HG03439 (cell line): ENCODE measurements around the gene CCDC194.
"Not testable (repeated sequence)": the region's sequence is repeated elsewhere in the genome, so short reads cannot be mapped to it uniquely, and the experiment has no call there.

Experiments
- ATAC-seq: cut with Tn5 transposase; IDR thresholded peaks from one replicate; pipeline ENCODE4 v1.9.1; 2021; ENCODE audit warnings: mild to moderate bottlenecking, moderate library complexity; ENCODE audit not compliant: unreplicated experiment

Gene CCDC194

DNA sequence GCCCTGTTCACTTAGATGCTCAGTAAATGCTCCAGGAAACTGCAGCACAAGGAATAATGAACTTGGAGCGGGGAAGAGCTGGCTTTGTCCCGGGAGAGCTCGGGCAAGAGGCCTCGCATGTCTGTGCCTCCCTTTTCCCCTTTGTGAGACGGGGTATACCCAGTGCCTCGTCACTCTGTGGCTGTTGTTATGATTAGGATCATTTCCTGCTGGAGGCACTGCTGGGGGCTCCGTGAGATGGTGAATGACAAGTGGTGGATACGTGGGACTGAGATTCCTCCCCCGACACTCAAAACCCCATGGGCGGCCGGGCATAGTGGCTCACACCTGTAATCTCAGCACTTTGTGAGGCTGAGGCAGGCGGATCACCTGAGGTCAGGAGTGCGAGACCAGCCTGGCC is 15.7 kb downstream of the CCDC194 start:
- no peak for ATAC-seq

DNA sequence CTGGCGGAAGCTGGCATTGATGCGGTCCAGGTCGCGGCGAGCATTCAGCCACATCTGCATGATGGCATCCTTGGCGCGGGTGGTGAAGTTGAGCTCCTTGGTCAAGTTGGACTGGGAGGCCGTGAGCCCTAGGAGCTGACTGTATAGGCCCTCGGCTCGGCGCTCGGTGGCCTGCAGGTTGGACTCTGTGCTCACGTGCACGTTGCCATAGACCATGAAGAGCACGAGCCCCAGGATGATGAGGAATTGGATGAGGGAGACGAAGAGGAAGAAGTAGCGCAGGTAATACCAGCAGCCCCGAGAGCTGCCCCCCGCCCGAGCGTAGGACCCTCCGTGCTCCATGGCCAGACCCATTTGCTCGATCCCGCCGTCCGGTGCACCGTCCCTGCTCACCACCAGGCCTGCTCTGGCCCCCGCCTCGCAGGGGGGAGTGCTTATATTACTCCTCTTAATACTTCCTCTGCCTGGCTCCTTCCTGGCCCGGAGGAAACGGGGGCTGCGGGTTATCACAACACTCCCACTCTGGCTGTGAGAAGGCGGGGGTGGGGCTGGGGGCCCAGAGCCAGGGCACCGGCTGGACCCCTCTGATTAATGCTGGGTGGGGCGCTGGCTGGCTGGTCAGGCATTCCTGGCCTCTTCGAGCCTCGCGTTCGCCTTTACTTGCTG is 16.9 kb downstream of the CCDC194 start, which contains the start of gene PLVAP:
TSS of gene PLVAP (minus strand) at position 408 of the 666 bp plus-strand sequence. CDS start at position 354, 54 bp downstream.
- no peak for ATAC-seq

DNA sequence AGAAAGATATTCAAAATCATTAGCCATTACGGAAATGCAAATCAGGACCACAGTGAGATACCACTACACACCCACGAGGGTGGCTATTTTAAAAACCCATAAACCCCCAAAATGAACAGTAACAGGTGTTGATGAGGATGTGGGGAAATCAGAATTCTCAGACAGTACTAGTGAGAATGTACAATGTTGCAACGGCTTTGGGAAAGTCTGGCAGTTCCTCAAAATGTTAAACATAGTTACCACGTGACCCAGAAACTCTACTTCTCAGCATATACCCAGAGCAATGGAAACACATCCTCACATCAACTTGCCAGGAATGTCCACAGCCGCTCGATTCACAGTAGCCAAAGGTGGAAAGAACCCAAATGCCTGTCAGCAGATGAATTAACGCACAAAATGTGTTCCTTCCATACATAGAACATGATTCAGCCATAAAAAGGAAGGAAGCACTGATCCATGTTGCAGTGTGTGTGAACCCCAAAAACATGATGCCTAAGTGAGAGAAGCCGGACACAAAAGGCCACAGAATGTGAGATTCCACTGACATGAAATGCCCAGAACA is 23.9 kb downstream of the CCDC194 start:
- ATAC-seq, result no peak

DNA sequence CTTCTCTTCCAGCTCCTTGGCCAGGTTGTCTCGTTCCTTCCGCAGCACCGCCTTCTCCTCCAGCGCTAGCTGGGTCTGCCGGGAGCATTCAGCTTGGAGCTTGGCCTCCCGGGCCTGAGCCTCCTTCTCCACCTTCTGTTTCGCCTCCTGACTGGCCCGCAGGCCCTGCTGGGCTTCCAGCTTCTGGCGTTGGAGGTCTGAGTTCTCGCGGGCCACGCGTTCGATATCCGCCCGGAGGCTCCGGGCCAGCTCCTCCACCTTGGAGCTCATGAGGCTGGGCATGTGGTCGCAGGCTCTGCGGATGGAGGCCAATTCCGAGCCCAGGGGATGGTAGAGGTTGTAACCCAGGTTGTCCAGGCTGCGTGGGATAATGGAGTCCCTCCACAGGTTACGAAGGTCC is 28.6 kb downstream of the CCDC194 start:
- ATAC-seq, result no peak

DNA sequence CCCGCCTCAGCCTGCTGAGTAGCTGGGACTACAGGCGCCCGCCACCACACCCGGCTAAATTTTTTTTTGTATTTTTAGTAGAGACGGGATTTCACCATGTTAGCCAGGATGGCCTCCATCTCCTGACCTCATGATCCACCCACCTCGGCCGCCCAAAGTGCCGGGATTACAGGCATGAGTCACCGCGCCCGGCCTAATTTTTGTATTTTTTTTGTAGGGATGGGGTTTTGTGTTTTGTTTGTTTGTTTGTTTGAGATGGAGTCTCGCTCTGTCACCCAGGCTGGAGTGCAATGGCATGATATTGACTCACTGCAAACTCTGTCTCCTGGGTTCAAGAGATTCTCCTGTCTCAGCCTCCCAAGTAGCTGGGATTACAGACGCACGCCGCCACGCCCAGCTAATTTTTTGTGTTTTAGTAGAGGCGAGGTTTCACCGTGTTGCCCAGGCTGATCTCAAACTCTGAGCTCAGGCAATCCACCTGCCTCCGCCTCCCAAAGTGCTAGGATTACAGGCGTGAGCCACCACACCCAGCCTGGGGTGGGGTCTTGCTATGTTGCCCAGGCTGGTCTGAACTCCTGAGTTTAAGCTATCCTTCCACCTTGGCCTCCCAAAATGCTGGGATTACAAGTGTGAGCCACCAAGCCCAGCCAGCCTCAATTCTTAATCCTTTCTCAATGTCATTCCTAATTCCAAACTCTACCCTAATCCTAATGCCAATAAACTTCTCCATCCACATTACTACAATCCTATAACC is 30.0 kb downstream of the CCDC194 start:
- not testable (repeated sequence) for ATAC-seq

DNA sequence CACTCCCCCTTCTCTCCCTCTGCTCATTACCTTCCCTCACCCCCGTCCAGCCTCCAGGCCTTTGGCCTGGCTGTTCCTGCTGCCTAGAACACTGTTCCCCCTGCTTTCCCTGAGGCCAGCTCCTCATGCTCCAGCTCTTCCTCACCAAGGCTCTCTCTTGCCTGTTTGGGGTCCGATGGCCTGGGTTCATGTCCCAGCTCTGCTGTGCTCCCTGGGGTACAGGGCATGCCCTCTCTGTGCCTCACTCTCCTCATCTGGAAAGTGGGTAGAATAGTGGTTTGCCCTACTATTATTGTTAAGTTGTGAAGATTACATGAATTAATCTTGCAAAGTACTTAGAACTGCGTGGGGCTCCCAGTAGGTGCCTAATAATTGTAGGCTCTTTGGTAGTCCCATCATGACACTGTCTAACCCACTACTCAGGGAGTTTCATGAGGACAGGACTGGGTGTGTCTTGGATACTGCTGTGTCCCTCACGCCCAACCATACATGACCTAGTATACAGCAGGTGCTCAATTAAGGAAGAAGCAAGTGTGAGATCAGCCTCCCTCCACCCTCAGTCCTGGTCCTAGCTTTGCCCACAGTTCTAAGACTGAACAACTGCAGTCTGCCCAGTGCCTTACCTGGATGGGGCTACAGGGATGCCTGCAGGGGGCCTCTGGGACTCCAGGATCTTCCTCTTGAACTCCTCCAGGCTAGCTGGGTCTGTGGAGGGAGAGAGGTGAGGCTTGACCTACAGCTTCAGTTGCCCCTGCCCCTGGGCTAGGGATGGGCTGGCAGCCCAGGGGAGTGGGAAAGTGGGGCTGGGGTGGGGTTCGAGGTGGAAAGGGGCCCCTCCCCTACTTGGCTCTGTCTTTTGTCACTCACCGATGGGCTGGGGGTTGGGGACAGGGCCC is 33.8 kb downstream of the CCDC194 start:
- ATAC-seq, result no peak

DNA sequence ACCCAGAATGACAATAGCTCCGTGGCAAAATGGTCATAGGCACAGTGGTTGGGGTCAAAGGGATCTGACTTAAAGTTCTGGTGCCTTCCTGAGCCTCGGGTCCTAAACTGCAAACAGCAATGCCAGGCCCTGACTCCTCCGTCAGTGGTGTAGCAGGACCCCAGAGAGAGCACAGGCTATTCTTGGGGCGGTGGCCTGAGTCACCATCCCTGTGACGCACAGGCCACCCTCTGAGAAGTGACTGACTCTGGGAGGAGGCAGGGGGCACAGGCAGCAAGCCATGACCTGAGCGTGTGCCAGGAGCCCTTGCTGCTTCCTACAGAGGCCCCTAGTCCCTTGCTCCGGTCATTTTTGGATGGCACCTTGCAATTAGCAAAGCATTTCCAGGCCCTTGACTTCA is 35.6 kb downstream of the CCDC194 start:
- ATAC-seq, result no peak

DNA sequence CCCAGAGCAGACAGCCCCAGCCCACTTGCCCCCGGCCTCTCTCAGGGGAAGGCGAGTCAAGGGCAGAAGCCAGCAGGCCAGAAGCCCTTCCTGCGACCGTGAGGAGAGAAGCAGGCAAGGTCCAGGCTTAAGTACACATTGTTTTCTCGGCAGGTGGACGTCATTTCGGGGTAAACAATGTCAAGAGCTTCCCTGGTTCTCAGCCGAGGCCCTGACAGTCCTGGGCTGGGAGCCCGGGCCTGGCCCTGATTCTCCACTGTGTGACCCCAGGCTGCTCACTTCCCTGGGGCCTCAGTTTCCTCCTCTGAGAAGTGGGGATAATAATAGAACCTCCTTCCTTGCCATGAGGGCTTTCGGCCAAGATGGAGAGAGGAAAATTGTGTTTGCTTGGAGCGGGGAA is 36.3 kb downstream of the CCDC194 start:
- ATAC-seq, result no peak

DNA sequence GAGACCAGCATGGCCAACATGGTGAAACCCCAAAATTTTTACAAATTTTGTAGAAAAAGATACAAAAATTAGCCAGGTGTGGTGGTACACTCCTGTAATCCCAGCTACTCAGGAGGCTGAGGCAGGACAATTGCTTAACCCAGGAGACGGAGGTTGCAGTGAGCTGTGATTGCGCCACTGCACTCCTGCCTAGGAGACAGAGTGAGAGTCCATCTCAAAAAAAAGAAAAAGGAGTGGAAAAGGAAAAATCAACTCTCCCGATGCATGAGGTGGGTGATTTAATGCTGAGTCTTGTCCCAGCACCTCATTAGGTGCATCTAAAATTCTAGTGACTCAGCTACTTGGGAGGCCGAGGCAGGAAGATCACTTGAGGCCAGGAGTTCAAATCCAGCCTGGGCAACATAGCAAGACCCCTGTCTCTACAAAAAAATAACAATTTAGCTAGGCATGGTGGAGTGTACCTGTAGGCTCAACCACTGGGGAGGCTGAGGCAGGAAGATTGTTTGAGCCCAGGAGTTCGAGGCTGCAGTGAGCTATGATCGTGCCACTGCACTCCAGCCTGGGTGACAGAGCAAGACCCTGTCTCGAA is 36.8 kb downstream of the CCDC194 start:
- ATAC-seq, result no peak

DNA sequence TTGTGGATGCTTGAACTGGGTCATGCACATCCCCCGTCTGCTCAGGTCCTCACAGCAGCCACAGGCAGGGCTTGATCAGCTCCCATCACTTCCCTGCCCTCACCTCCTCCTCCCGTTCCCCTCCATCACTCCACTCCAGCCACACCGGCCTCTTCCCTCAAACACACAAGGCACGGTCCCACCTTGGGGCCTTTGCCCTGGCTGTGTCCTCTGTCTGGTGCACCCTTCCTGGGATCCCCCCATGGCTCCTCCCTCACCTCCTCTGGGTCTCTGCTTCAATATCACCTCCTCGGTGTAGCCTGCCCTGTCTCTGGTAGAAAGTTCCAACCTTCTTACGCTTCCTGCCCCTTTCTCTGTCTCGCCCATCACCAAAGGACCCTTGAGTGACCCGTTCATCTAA is 40.6 kb downstream of the CCDC194 start:
- ATAC-seq, result no peak

DNA sequence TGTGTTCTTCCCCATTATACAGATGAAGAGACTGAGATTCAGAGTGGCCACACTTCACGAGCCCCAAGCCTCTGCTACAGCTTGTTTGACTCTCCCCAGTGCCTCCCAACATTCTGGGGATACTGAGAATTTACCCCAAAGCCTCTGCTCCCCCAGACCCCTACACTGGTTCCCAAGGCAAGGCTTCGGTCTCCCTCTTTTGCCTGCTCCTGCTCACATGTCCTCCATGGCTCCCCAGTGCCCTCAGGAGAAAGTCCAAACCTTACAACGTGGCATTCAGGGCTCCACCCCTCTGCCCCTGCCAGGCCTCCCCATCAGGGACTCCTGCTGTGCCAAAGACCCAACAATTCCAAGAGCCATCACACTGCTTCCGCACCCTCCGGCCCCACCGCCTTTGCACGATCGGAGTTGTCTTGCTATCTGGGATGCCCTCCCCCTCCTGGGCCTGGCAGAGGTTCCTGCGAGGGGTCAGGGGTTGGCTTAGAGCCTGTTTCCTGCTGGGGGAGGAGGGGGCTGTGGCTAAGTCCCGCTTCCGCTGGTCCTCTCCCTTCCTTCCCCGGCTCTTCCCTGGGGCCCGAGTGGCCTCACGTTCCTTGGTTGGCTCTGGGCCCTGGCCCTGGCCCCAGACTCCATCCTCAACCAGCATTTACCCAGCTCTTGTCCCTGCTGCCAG is 41.3 kb downstream of the CCDC194 start:
- no peak for ATAC-seq

DNA sequence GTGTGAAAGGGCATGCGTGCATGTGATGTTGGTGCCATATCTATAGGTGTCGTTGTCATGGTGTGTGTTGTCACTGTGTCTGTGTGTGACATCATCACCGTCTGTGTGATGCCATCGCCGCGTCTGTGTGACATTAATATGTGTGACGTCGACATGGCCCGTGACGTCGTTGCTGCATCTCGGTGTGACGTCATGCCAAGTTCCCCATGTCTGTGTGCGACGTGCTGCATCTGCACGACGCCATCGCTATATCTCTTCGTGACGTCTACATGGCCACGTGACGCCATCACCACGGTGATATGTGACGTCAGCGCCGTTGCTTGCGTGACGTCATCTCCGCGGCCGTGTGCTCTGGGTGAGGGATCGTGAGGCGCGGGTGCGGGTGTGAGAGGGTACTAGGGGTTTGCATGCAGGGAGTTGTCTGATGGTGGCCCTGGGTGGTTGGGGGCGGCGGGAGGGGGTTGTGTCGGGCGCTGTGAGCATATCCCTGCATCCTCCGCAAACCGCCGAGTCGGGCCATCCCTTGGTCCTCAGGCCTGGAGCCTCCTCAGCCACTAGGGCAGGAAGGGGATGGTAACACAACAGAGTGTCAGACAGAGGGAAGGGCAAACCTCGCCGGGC is 42.1 kb downstream of the CCDC194 start:
- ATAC-seq, result no peak

DNA sequence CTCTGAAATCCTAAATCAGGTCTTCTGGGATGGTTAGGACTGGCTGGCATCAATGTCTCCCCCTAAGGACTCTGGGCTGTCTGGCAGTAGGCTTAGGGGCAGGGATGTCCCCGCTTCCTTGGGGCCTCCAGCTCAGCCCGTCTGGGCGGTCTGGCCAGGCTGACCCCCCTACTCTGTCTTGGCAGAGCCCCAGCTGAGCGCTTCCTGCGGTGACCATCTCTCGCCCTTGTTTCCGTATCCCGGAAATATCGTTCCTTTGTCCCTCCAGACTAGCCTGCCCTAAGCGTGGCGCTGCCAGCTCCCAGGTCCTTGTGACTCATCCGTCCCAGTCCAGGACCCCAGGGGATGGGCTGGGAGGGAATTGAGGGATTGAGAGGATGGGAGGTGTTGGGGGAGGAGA is 45.3 kb downstream of the CCDC194 start:
- ATAC-seq, result no peak

DNA sequence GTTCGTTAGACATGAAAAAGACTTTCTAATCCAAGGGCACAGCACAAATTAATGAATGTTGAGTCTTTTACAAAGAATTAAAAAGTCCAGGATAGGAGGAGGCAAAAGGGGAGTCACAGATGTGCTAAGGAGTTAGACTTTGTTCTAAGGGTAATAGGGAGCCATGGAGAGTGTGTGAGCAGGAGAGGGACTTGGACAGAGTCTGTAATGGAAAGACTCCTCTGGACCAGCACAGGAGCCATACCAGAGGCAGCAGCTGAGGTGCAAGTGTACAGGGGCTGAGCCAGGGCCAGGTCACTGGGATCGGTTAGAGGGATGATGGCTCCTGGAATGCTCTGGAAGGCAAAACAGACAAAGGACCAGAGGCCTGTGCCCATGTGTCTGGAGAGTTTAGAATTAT is 46.1 kb downstream of the CCDC194 start:
- no peak for ATAC-seq

DNA sequence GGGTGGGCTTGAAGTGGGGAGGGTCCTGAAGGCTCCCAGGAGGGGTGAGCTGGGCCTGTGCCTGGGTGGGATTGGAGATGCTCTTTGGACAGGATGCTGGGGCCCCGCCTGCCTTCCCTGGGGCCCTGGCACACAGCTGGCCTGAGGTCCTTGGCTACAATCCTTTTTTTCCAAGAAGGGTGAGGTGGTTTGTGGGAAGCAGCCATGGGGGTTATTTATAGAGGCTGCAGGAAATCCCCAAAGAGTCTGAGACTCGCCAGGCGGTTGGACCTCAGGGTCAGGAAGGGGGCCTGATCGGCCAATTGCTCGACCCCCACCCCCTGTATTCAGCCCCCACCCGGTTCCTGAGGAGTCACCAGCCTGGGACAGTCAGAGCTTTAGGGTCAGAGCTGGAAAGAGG is 46.6 kb downstream of the CCDC194 start:
- ATAC-seq, result no peak

DNA sequence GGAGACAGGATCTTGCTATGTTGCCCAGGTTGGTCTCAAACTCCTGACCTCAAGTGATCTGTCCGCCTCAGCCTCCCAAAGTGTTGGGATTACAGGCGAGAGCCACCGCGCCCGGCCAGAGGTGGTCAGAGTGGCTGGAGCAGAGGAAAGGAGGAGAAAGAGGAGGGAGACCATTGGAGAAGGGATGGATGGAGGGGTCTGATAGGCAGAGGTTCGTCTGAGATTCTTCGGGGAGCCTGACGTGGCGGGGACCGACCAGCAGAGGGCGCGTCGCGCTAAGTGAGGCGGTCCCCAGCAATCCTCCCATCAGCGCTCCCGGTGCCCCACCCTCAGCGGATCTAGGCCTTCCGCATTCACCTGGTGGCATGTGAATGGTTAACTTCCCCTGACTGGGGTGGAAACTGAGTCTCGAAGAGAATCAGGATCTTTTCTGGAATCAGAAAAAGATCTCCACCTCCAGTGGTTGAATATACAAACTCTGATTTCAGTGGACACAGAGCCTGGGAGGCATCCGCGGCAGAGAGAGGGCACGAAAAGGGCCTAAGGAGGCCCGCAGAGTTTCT is 47.8 kb downstream of the CCDC194 start:
- ATAC-seq, result no peak

DNA sequence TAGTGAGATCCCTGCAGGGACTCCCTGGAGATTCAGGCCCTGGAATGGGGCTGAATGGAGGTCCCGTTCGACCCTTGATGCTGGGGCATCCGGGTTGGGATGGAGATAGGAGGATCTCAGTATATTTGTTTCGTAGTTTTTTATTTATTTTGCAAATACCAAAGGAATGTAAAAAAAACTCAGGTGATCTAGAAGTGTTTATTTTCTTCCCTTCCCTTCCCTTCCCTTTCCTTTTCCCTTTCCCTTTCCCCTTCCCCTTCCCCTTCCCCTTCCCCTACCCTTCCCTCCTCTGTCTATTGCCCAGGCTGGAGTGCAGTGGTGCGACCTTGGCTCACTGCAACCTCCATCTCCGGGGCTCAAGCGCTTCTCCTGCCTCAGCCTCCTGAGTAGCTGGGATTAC is 52.2 kb downstream of the CCDC194 start:
- ATAC-seq, result no peak

DNA sequence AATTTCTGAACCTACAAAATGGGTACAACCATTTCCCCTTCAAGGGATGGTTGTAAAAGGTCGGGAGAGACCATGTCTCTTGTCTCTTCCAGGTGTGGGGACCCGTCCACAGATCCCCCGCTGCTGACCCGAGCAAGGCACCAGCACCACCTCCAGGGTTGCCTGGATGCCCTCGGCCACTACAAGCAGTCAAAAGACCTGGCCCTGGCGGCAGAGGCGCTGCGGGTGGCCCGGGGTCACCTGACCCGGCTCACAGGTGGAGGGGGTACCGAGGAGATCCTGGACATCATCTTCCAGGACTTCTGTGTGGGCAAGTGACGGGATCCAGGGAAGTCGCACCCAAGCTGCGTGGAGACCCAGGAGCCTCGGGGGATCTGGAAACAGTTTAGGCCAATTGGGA is 52.6 kb downstream of the CCDC194 start:
- ATAC-seq, result no peak

DNA sequence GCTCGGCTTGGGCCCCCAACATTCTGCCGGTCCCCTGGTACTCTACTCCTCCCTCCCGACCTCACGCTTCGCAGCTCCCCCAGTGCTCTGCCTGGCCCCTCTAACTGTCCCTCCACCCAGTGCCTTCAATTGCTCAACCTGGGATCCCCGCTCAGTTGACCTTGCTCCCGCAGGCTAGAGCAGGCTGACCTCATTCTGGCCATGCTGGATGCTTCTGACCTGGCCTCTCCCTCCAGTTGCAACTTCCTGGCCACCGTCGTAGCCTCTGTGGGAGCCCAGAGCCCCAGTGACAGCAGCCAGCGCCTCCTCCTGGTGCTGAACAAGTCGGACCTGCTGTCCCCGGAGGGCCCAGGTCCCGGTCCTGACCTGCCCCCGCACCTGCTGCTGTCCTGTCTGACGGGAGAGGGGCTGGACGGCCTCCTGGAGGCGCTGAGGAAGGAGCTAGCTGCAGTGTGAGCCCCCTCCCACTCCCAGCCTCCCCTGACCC is 53.1 kb downstream of the CCDC194 start:
- no peak for ATAC-seq
